ENCODE results near the gene E4F1.
A peak's percentile ranks its signal among the peaks of the same experiment; 100 is the strongest.

E4F1 gene

GRCh38 chr16:2205104-2205966 is 18.1 kb upstream of the E4F1 start, which contains the start of gene MLST8:
MLST8 (plus strand) TSS chr16:2205454; CDS start chr16:2206086, 632 bp downstream.
- H3K27me3 ChIP-seq (ENCODE audit: control insufficient read depth in 5 of 5, insufficient read depth in 4 of 5, low read length in 5 of 5) = no peaks in the 10 kb centered on the region
- H3K9ac ChIP-seq (ENCODE audit: low read length in 5 of 5) = peak within 1 kb of the TSS in 4 of 5 donors; percentile 88 to 95 (median 94)
- peak within 1 kb of the TSS; percentile 66 to 98 (median 91) for H3K4me3 ChIP-seq (ENCODE audit: low read depth in 1 of 5, low read length in 5 of 5)
- H3K4me1 ChIP-seq (ENCODE audit: control insufficient read depth in 5 of 5, insufficient read depth in 5 of 5, low read length in 5 of 5) = peaks cover 6 to 22% (median 21%) of the 10 kb centered on the region in 5 donors
- peak within 1 kb of the TSS; percentile 84 for H3K27ac ChIP-seq (ENCODE audit: low read depth, low read length)
- H3K36me3 ChIP-seq (ENCODE audit: control insufficient read depth in 5 of 5, insufficient read depth in 5 of 5, low read length in 5 of 5) = peaks cover 0 to 37% (median 31%) of the 10 kb centered on the region in 5 donors
- H3K9me3 ChIP-seq (ENCODE audit: control insufficient read depth in 5 of 5, low read length in 5 of 5) = no peaks in the 10 kb centered on the region

- peaks cover 6 to 22% (median 21%) of the 10 kb centered on the region in 5 donors for H3K4me1 ChIP-seq (ENCODE audit: control insufficient read depth in 5 of 5, insufficient read depth in 5 of 5, low read length in 5 of 5)
- peak overlapping the region; percentile 66 to 98 (median 91) for H3K4me3 ChIP-seq (ENCODE audit: low read depth in 1 of 5, low read length in 5 of 5)
- no peaks in the 10 kb centered on the region for H3K9me3 ChIP-seq (ENCODE audit: control insufficient read depth in 5 of 5, low read length in 5 of 5)
- peak overlapping the region in 4 of 5 donors; percentile 56 to 95 (median 94) for H3K9ac ChIP-seq (ENCODE audit: low read length in 5 of 5)
- H3K36me3 ChIP-seq (ENCODE audit: control insufficient read depth in 5 of 5, insufficient read depth in 5 of 5, low read length in 5 of 5) = peaks cover 0 to 40% (median 31%) of the 10 kb centered on the region in 5 donors
- no peaks in the 10 kb centered on the region for H3K27me3 ChIP-seq (ENCODE audit: control insufficient read depth in 5 of 5, insufficient read depth in 4 of 5, low read length in 5 of 5)
- peak overlapping the region; percentile 84 for H3K27ac ChIP-seq (ENCODE audit: low read depth, low read length)
Observed at GRCh38 chr16:2205967-2206313, 17.5 kb upstream of the E4F1 start.

- Histone ChIP-seq H3K27ac (ENCODE audit: low read depth, low read length) (no peak overlapping the region), H3K4me1 (ENCODE audit: control insufficient read depth in 5 of 5, insufficient read depth in 5 of 5, low read length in 5 of 5) (peaks cover 6 to 22% (median 21%) of the 10 kb centered on the region in 5 donors), H3K9ac (ENCODE audit: low read length in 5 of 5) (peak overlapping the region in 3 of 5 donors; percentile 56 to 95 (median 93))
Observed at GRCh38 chr16:2206420-2206779, 17.0 kb upstream of the E4F1 start.

GRCh38 chr16:2206780-2207433 is 16.5 kb upstream of the E4F1 start:
- Histone ChIP-seq H3K27me3 (ENCODE audit: control insufficient read depth in 5 of 5, insufficient read depth in 4 of 5, low read length in 5 of 5) (no peaks in the 10 kb centered on the region), H3K9me3 (ENCODE audit: control insufficient read depth in 5 of 5, low read length in 5 of 5) (no peaks in the 10 kb centered on the region), H3K9ac (ENCODE audit: low read length in 5 of 5) (no peak overlapping the region), H3K27ac (ENCODE audit: low read depth, low read length) (no peak overlapping the region), H3K4me1 (ENCODE audit: control insufficient read depth in 5 of 5, insufficient read depth in 5 of 5, low read length in 5 of 5) (peaks cover 6 to 25% (median 21%) of the 10 kb centered on the region in 5 donors), H3K4me3 (ENCODE audit: low read depth in 1 of 5, low read length in 5 of 5) (no peak overlapping the region), H3K36me3 (ENCODE audit: control insufficient read depth in 5 of 5, insufficient read depth in 5 of 5, low read length in 5 of 5) (peaks cover 0 to 40% (median 31%) of the 10 kb centered on the region in 5 donors)

More at GRCh38 chr16:2206420-2206779, 17.0 kb upstream of the E4F1 start:
- no peaks in the 10 kb centered on the region for H3K27me3 ChIP-seq (ENCODE audit: control insufficient read depth in 5 of 5, insufficient read depth in 4 of 5, low read length in 5 of 5)
- peak overlapping the region; percentile 57 to 98 (median 91) for H3K4me3 ChIP-seq (ENCODE audit: low read depth in 1 of 5, low read length in 5 of 5)
- peaks cover 0 to 40% (median 31%) of the 10 kb centered on the region in 5 donors for H3K36me3 ChIP-seq (ENCODE audit: control insufficient read depth in 5 of 5, insufficient read depth in 5 of 5, low read length in 5 of 5)
- no peaks in the 10 kb centered on the region for H3K9me3 ChIP-seq (ENCODE audit: control insufficient read depth in 5 of 5, low read length in 5 of 5)

- Histone ChIP-seq H3K36me3 (ENCODE audit: control insufficient read depth in 5 of 5, insufficient read depth in 5 of 5, low read length in 5 of 5) (peaks cover 0 to 48% (median 31%) of the 10 kb centered on the region in 5 donors), H3K27ac (ENCODE audit: low read depth, low read length) (no peak overlapping the region), H3K9me3 (ENCODE audit: control insufficient read depth in 5 of 5, low read length in 5 of 5) (no peaks in the 10 kb centered on the region), H3K27me3 (ENCODE audit: control insufficient read depth in 5 of 5, insufficient read depth in 4 of 5, low read length in 5 of 5) (no peaks in the 10 kb centered on the region), H3K4me3 (ENCODE audit: low read depth in 1 of 5, low read length in 5 of 5) (no peak overlapping the region), H3K9ac (ENCODE audit: low read length in 5 of 5) (no peak overlapping the region), H3K4me1 (ENCODE audit: control insufficient read depth in 5 of 5, insufficient read depth in 5 of 5, low read length in 5 of 5) (peaks cover 7 to 35% (median 28%) of the 10 kb centered on the region in 5 donors)
Observed at GRCh38 chr16:2207872-2208271, 15.5 kb upstream of the E4F1 start.

- H3K36me3 ChIP-seq (ENCODE audit: control insufficient read depth in 5 of 5, insufficient read depth in 5 of 5, low read length in 5 of 5) = peaks cover 0 to 48% (median 31%) of the 10 kb centered on the region in 5 donors
- H3K27me3 ChIP-seq (ENCODE audit: control insufficient read depth in 5 of 5, insufficient read depth in 4 of 5, low read length in 5 of 5) = no peaks in the 10 kb centered on the region
- H3K4me1 ChIP-seq (ENCODE audit: control insufficient read depth in 5 of 5, insufficient read depth in 5 of 5, low read length in 5 of 5) = peaks cover 7 to 39% (median 33%) of the 10 kb centered on the region in 5 donors
- H3K4me3 ChIP-seq (ENCODE audit: low read depth in 1 of 5, low read length in 5 of 5) = no peak overlapping the region
- no peaks in the 10 kb centered on the region for H3K9me3 ChIP-seq (ENCODE audit: control insufficient read depth in 5 of 5, low read length in 5 of 5)
- H3K27ac ChIP-seq (ENCODE audit: low read depth, low read length) = no peak overlapping the region
- H3K9ac ChIP-seq (ENCODE audit: low read length in 5 of 5) = no peak overlapping the region
Observed at GRCh38 chr16:2208308-2208707, 15.1 kb upstream of the E4F1 start.

GRCh38 chr16:2208772-2209171 is 14.6 kb upstream of the E4F1 start:
- no peak overlapping the region for H3K9ac ChIP-seq (ENCODE audit: low read length in 5 of 5)

GRCh38 chr16:2209258-2210008 is 14.0 kb upstream of the E4F1 start:
- Histone ChIP-seq H3K36me3 (ENCODE audit: control insufficient read depth in 5 of 5, insufficient read depth in 5 of 5, low read length in 5 of 5) (peaks cover 0 to 48% (median 31%) of the 10 kb centered on the region in 5 donors), H3K9ac (ENCODE audit: low read length in 5 of 5) (no peak overlapping the region), H3K9me3 (ENCODE audit: control insufficient read depth in 5 of 5, low read length in 5 of 5) (no peaks in the 10 kb centered on the region), H3K4me3 (ENCODE audit: low read depth in 1 of 5, low read length in 5 of 5) (no peak overlapping the region), H3K27me3 (ENCODE audit: control insufficient read depth in 5 of 5, insufficient read depth in 4 of 5, low read length in 5 of 5) (no peaks in the 10 kb centered on the region), H3K27ac (ENCODE audit: low read depth, low read length) (no peak overlapping the region), H3K4me1 (ENCODE audit: control insufficient read depth in 5 of 5, insufficient read depth in 5 of 5, low read length in 5 of 5) (peaks cover 12 to 46% (median 42%) of the 10 kb centered on the region in 5 donors)

More at GRCh38 chr16:2208772-2209171, 14.6 kb upstream of the E4F1 start:
- H3K4me3 ChIP-seq (ENCODE audit: low read depth in 1 of 5, low read length in 5 of 5) = no peak overlapping the region
- peaks cover 0 to 48% (median 31%) of the 10 kb centered on the region in 5 donors for H3K36me3 ChIP-seq (ENCODE audit: control insufficient read depth in 5 of 5, insufficient read depth in 5 of 5, low read length in 5 of 5)
- H3K9me3 ChIP-seq (ENCODE audit: control insufficient read depth in 5 of 5, low read length in 5 of 5) = no peaks in the 10 kb centered on the region
- no peak overlapping the region for H3K27ac ChIP-seq (ENCODE audit: low read depth, low read length)
- H3K4me1 ChIP-seq (ENCODE audit: control insufficient read depth in 5 of 5, insufficient read depth in 5 of 5, low read length in 5 of 5) = peaks cover 12 to 44% (median 37%) of the 10 kb centered on the region in 5 donors
- H3K27me3 ChIP-seq (ENCODE audit: control insufficient read depth in 5 of 5, insufficient read depth in 4 of 5, low read length in 5 of 5) = no peaks in the 10 kb centered on the region

- Histone ChIP-seq H3K9ac (ENCODE audit: low read length in 5 of 5) (no peak overlapping the region), H3K27me3 (ENCODE audit: control insufficient read depth in 5 of 5, insufficient read depth in 4 of 5, low read length in 5 of 5) (no peaks in the 10 kb centered on the region), H3K9me3 (ENCODE audit: control insufficient read depth in 5 of 5, low read length in 5 of 5) (no peaks in the 10 kb centered on the region), H3K27ac (ENCODE audit: low read depth, low read length) (no peak overlapping the region), H3K4me1 (ENCODE audit: control insufficient read depth in 5 of 5, insufficient read depth in 5 of 5, low read length in 5 of 5) (peaks cover 10 to 41% (median 38%) of the 10 kb centered on the region in 5 donors), H3K36me3 (ENCODE audit: control insufficient read depth in 5 of 5, insufficient read depth in 5 of 5, low read length in 5 of 5) (peaks cover 0 to 48% (median 31%) of the 10 kb centered on the region in 5 donors), H3K4me3 (ENCODE audit: low read depth in 1 of 5, low read length in 5 of 5) (no peak overlapping the region)
Observed at GRCh38 chr16:2210009-2210332, 13.4 kb upstream of the E4F1 start.
